Testis (tissue), 2 donors: ENCODE measurements around the gene ITGAD.

ENCODE experiments used
- CTCF ChIP-seq, 3 experiments: fragments of 450-650 bp in 2 of 3; fragments of 200-600 bp in 1 of 3; sonication (generic) in 1 of 3; IDR thresholded peaks; one replicate each; pipeline ENCODE4 v1.5.1; 2016 to 2019; ENCODE audit warnings: antibody characterized with exemption in 3 of 3, mild to moderate bottlenecking in 2 of 3, moderate library complexity in 1 of 3
- POLR2A ChIP-seq: fragments of 450-650 bp; IDR thresholded peaks from one replicate; pipeline ENCODE4 v1.6.1; 2017; ENCODE audit warnings: antibody characterized with exemption, mild to moderate bottlenecking, moderate library complexity

- TF ChIP-seq CTCF (IDR thresholded peaks at IDR 0.05) (no peak), POLR2A (no peak)
These were observed 65.1 kb downstream of the ITGAD start for GRCh38 chr16:31458073-31458843.
